H9 (cell line): ENCODE data around the gene BZW1. TPM values are rescaled to one million over a fixed set of nuclear protein-coding genes. Genes with fewer than 3 reads are reported as not detected.

Experiments
- DNase-seq: peaks from one replicate; pipeline ENCODE4 v3.0.0-alpha.2; 2017
- H2AFZ ChIP-seq: one replicate; pipeline ENCODE4 v1.6.1; 2013; ENCODE audit warnings: mild to moderate bottlenecking, low read length, control low read depth, moderate library complexity
- H2AK5ac ChIP-seq: 2 replicates; pipeline ENCODE4 v1.6.1; 2013; ENCODE audit warnings: low read length, control low read depth, mixed read lengths; ENCODE audit not compliant: insufficient read length
- H2BK120ac ChIP-seq: one replicate; pipeline ENCODE4 v1.6.1; 2013; ENCODE audit warnings: low read depth, mild to moderate bottlenecking, low read length, control low read depth, inconsistent platforms; ENCODE audit not compliant: poor library complexity, severe bottlenecking
- H2BK12ac ChIP-seq: 2 replicates; pipeline ENCODE4 v1.6.1; 2013; ENCODE audit warnings: low read length, control low read depth, mixed read lengths, low read depth; ENCODE audit not compliant: insufficient read length
- H2BK15ac ChIP-seq: 2 replicates; pipeline ENCODE4 v1.6.1; 2013; ENCODE audit warnings: low read depth, low read length, control low read depth
- H2BK20ac ChIP-seq: one replicate; pipeline ENCODE4 v1.6.1; 2013; ENCODE audit warnings: low read depth, mild to moderate bottlenecking, low read length, control low read depth, inconsistent platforms; ENCODE audit not compliant: poor library complexity, severe bottlenecking
- H2BK5ac ChIP-seq: 2 replicates; pipeline ENCODE4 v1.6.1; 2013; ENCODE audit warnings: low read length, control low read depth, mixed read lengths; ENCODE audit not compliant: insufficient read length
- H3K14ac ChIP-seq: 2 replicates; pipeline ENCODE4 v1.6.1; 2013; ENCODE audit warnings: low read length, control low read depth; ENCODE audit not compliant: insufficient read depth
- H3K18ac ChIP-seq: 2 replicates; pipeline ENCODE4 v1.6.1; 2013; ENCODE audit warnings: low read depth, mild to moderate bottlenecking, mixed read lengths, low read length, control low read depth; ENCODE audit not compliant: insufficient read length
- H3K23ac ChIP-seq: 2 replicates; pipeline ENCODE4 v1.6.1; 2013; ENCODE audit warnings: low read length, control low read depth, mixed read lengths, low read depth; ENCODE audit not compliant: insufficient read length
- H3K23me2 ChIP-seq: 2 replicates; pipeline ENCODE4 v1.6.1; 2013; ENCODE audit warnings: low read depth, mild to moderate bottlenecking, mixed read lengths, low read length, control low read depth; ENCODE audit not compliant: insufficient read length, poor library complexity, severe bottlenecking
- H3K27ac ChIP-seq: 2 replicates; pipeline ENCODE4 v1.5.1; 2013; ENCODE audit warnings: low read length, control low read depth, mixed read lengths, low read depth; ENCODE audit not compliant: insufficient read length
- H3K27me3 ChIP-seq: 2 replicates; pipeline ENCODE4 v1.6.1; 2013; ENCODE audit warnings: low read length, control low read depth, inconsistent platforms; ENCODE audit not compliant: insufficient read depth
- H3K4ac ChIP-seq: 2 replicates; pipeline ENCODE4 v1.6.1; 2013; ENCODE audit warnings: low read depth, mild to moderate bottlenecking, control low read depth, inconsistent platforms, low read length, moderate library complexity
- H3K4me1 ChIP-seq: 2 replicates; pipeline ENCODE4 v1.6.1; 2013; ENCODE audit warnings: low read length, control low read depth, inconsistent platforms; ENCODE audit not compliant: insufficient read depth
- H3K4me2 ChIP-seq: 2 replicates; pipeline ENCODE4 v1.6.1; 2013; ENCODE audit warnings: low read length, control low read depth, mixed read lengths; ENCODE audit not compliant: insufficient read length, insufficient read depth
- H3K56ac ChIP-seq: 2 replicates; pipeline ENCODE4 v1.6.1; 2013; ENCODE audit warnings: low read depth, mild to moderate bottlenecking, mixed read lengths, low read length, control low read depth; ENCODE audit not compliant: insufficient read length
- H3K79me1 ChIP-seq: 2 replicates; pipeline ENCODE4 v1.6.1; 2013; ENCODE audit warnings: low read depth, mild to moderate bottlenecking, moderate library complexity, low read length, control low read depth, inconsistent platforms; ENCODE audit not compliant: insufficient read depth, poor library complexity, severe bottlenecking
- H3K79me2 ChIP-seq: 2 replicates; pipeline ENCODE4 v1.6.1; 2013; ENCODE audit warnings: low read length, control low read depth, inconsistent platforms; ENCODE audit not compliant: insufficient read depth
- H3K9ac ChIP-seq: 2 replicates; pipeline ENCODE4 v1.6.1; 2013; ENCODE audit warnings: low read length, control low read depth, mixed read lengths; ENCODE audit not compliant: insufficient read length; ENCODE audit errors: extremely low read depth
- H3K9me3 ChIP-seq: one replicate; pipeline ENCODE4 v1.6.1; 2013; ENCODE audit warnings: low read depth, low read length, inconsistent platforms; ENCODE audit not compliant: control insufficient read depth
- H3T11ph ChIP-seq: one replicate; pipeline ENCODE4 v1.6.1; 2013; ENCODE audit warnings: mild to moderate bottlenecking, low read length, control low read depth, inconsistent platforms
- H4K20me1 ChIP-seq: one replicate; pipeline ENCODE4 v1.6.1; 2013; ENCODE audit not compliant: control insufficient read depth, insufficient read length, insufficient read depth
- H4K5ac ChIP-seq: 2 replicates; pipeline ENCODE4 v1.6.1; 2013; ENCODE audit warnings: low read depth, mild to moderate bottlenecking, mixed read lengths, low read length, control low read depth; ENCODE audit not compliant: insufficient read length
- H4K8ac ChIP-seq: replicated peaks from 2 replicates; pipeline ENCODE4 v1.6.1; 2013; ENCODE audit warnings: low read length, control low read depth, mixed read lengths, low read depth; ENCODE audit not compliant: insufficient read length
- H4K91ac ChIP-seq: 2 replicates; pipeline ENCODE4 v1.6.1; 2013; ENCODE audit warnings: low read depth, mild to moderate bottlenecking, moderate library complexity, mixed read lengths, low read length, control low read depth; ENCODE audit not compliant: insufficient read length
- H3K27ac Mint-ChIP-seq, 3 experiments: 2 replicates in 2 of 3; 3 replicates in 1 of 3; pipeline ENCODE4 v1.8.0; 2020 to 2021; ENCODE audit warnings: mixed read lengths in 3 of 3, mild to moderate bottlenecking in 1 of 3, moderate library complexity in 1 of 3
- H3K27me3 Mint-ChIP-seq: 2 replicates; pipeline ENCODE4 v1.8.0; 2021; ENCODE audit warnings: low read depth, mild to moderate bottlenecking, moderate library complexity, mixed read lengths
- H3K36me3 Mint-ChIP-seq, 3 experiments: 2 replicates in 2 of 3; 3 replicates in 1 of 3; pipeline ENCODE4 v1.8.0; 2020 to 2021; ENCODE audit warnings: low read depth in 3 of 3, mixed read lengths in 3 of 3; ENCODE audit not compliant: insufficient read depth in 1 of 3
- H3K4me1 Mint-ChIP-seq, 2 experiments: 2 replicates each; pipeline ENCODE4 v1.8.0; 2020; ENCODE audit warnings: mixed read lengths in 2 of 2
- H3K4me3 Mint-ChIP-seq, 2 experiments: 2 replicates in 1 of 2; 3 replicates in 1 of 2; pipeline ENCODE4 v1.8.0; 2020 to 2021; ENCODE audit warnings: mild to moderate bottlenecking in 2 of 2, mixed read lengths in 2 of 2, moderate library complexity in 1 of 2
- H3K9me3 Mint-ChIP-seq, 2 experiments: 2 replicates in 1 of 2; 3 replicates in 1 of 2; pipeline ENCODE4 v1.8.0; 2020; ENCODE audit warnings: mild to moderate bottlenecking in 2 of 2, mixed read lengths in 2 of 2, moderate library complexity in 1 of 2
- WGBS: extraction: QIAGEN DNeasy Blood & Tissue Kit; methylation state at CpG from one replicate; pipeline ENCODE4 v1.1.7; 2013; ENCODE audit warnings: missing lambda C conversion rate, low lambda C conversion rate, mixed read lengths; ENCODE audit not compliant: insufficient read length; ENCODE audit errors: extremely low coverage; 5-methylcytosine and 5-hydroxymethylcytosine counted together
- total RNA-seq: library from RNA; stranded (reverse); gene quantifications from 2 replicates; pipeline ENCODE4 v1.2.1, GENCODE V29; 2021
- TF ChIP-seq, protein P1 (sequence below): fragments of 200-600 bp; sonication (generic); conservative IDR thresholded peaks from 3 replicates; pipeline ENCODE4 v1.8.0; 2021; ENCODE audit warnings: antibody characterized with exemption, mild to moderate bottlenecking

Gene BZW1
- total RNA-seq, 1 experiment from 2014 or later = 370 TPM

DNA sequence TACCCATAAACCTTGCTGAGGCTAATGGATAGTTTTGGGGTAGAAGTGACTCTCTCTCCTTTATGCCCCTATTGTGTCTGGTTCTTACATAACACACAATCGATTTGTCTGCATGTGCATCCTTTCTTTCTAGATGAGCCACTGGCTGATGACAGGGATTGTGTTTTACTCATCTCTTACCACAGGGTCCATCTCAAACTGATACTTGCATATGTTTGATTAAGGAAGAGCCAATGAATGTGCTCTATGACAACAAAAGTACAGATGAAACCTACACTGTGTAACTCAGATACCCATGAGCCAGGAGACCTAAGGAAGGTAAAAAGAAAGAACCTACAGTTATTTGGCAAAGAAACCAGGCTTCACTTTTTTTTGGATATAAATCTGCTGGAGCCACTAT, 13.2 kb upstream of the BZW1 start:
- Histone ChIP-seq H4K8ac (no peak overlapping the region), H3K14ac (no peak overlapping the region), H3K56ac (no peak overlapping the region), H3K27me3 (no peaks in the 10 kb centered on the region), H3T11ph (no peak overlapping the region), H2BK20ac (no peak overlapping the region), H3K9me3 (no peaks in the 10 kb centered on the region), H3K4me2 (no peak overlapping the region), H4K91ac (no peak overlapping the region), H2BK5ac (no peak overlapping the region), H3K4me1 (no peaks in the 10 kb centered on the region), H3K9ac (no peak overlapping the region), H2AK5ac (no peak overlapping the region), H3K23me2 (no peaks in the 10 kb centered on the region), H3K79me1 (no peaks in the 10 kb centered on the region), H2BK15ac (no peak overlapping the region), H3K79me2 (no peaks in the 10 kb centered on the region), H2BK120ac (no peak overlapping the region), H4K5ac (no peak overlapping the region), H2AFZ (no peak overlapping the region), H2BK12ac (no peak overlapping the region), H3K23ac (no peak overlapping the region), H4K20me1 (no peaks in the 10 kb centered on the region), H3K27ac (no peak overlapping the region), H3K18ac (no peak overlapping the region), H3K4ac (no peak overlapping the region)
- H3K36me3 Mint-ChIP-seq = peaks cover 2 to 6% (median 2%) of the 10 kb centered on the region in 3 experiments; a peak in 5 of 7 replicates
- DNase-seq = no peak
- WGBS = no CpG with 5 or more reads among the region's 1 CpG
- TF ChIP-seq, protein P1, sequence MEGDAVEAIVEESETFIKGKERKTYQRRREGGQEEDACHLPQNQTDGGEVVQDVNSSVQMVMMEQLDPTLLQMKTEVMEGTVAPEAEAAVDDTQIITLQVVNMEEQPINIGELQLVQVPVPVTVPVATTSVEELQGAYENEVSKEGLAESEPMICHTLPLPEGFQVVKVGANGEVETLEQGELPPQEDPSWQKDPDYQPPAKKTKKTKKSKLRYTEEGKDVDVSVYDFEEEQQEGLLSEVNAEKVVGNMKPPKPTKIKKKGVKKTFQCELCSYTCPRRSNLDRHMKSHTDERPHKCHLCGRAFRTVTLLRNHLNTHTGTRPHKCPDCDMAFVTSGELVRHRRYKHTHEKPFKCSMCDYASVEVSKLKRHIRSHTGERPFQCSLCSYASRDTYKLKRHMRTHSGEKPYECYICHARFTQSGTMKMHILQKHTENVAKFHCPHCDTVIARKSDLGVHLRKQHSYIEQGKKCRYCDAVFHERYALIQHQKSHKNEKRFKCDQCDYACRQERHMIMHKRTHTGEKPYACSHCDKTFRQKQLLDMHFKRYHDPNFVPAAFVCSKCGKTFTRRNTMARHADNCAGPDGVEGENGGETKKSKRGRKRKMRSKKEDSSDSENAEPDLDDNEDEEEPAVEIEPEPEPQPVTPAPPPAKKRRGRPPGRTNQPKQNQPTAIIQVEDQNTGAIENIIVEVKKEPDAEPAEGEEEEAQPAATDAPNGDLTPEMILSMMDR = no peak
- peaks cover 2 to 5% of the 10 kb centered on the region in 2 experiments; a peak in 3 of 5 replicates for H3K9me3 Mint-ChIP-seq
- H3K27me3 Mint-ChIP-seq = peaks cover 1% of the 10 kb centered on the region; the same call in 1 of the 2 replicates
- H3K27ac Mint-ChIP-seq = no peak overlapping the region
- peaks cover 11 to 18% of the 10 kb centered on the region in 2 experiments for H3K4me1 Mint-ChIP-seq
- H3K4me3 Mint-ChIP-seq = no peak overlapping the region
